Karpas-422 (cell line): ENCODE measurements around the gene OGFR. TPM values are rescaled to one million over a fixed set of nuclear protein-coding genes. Genes with fewer than 3 reads are reported as not detected.

Experiments used
- DNase-seq: peaks from one replicate; pipeline ENCODE4 v3.0.0-alpha.2; 2015
- H2AFZ ChIP-seq: fragments of 200-600 bp; sonication (generic); 2 replicates; pipeline ENCODE4 v1.6.1; 2014; ENCODE audit warnings: antibody characterized with exemption, low read length, mixed read lengths
- H3K27ac ChIP-seq: fragments of 200-600 bp; sonication (generic); 2 replicates; pipeline ENCODE4 v1.5.1; 2014; ENCODE audit warnings: mild to moderate bottlenecking, low read length, moderate library complexity
- H3K27me3 ChIP-seq: fragments of 200-600 bp; sonication (generic); 2 replicates; pipeline ENCODE4 v1.6.1; 2014; ENCODE audit warnings: low read length, mixed read lengths
- H3K36me3 ChIP-seq: fragments of 200-600 bp; sonication (generic); 2 replicates; pipeline ENCODE4 v1.6.1; 2014; ENCODE audit warnings: low read length, mixed read lengths; ENCODE audit not compliant: insufficient read depth
- H3K4me1 ChIP-seq: fragments of 200-600 bp; sonication (generic); 2 replicates; pipeline ENCODE4 v1.6.1; 2014; ENCODE audit warnings: mild to moderate bottlenecking, low read length, mixed read lengths
- H3K4me2 ChIP-seq: fragments of 200-600 bp; sonication (generic); 2 replicates; pipeline ENCODE4 v1.6.1; 2014; ENCODE audit warnings: low read length, low read depth, mild to moderate bottlenecking; ENCODE audit not compliant: poor library complexity, severe bottlenecking
- H3K4me3 ChIP-seq: fragments of 200-600 bp; sonication (generic); 2 replicates; pipeline ENCODE4 v1.5.1; 2014; ENCODE audit warnings: mild to moderate bottlenecking, antibody characterized with exemption, low read length, mixed read lengths
- H3K79me2 ChIP-seq: fragments of 200-600 bp; sonication (generic); 2 replicates; pipeline ENCODE4 v1.6.1; 2014; ENCODE audit warnings: mild to moderate bottlenecking, low read length, mixed read lengths
- H3K9ac ChIP-seq: fragments of 200-600 bp; sonication (generic); 2 replicates; pipeline ENCODE4 v1.6.0; 2014; ENCODE audit warnings: low read length
- H3K9me2 ChIP-seq: fragments of 200-600 bp; sonication (generic), shearing (Covaris generic); replicated peaks from 2 replicates; pipeline ENCODE4 v1.6.0; 2014; ENCODE audit warnings: mild to moderate bottlenecking, low read length, moderate library complexity; ENCODE audit not compliant: insufficient read depth
- H3K9me3 ChIP-seq: fragments of 300-700, 200-600 bp; sonication (generic); 2 replicates; pipeline ENCODE4 v1.6.1; 2014; ENCODE audit warnings: low read length, mixed read lengths
- H4K20me1 ChIP-seq: fragments of 200-600 bp; sonication (generic); 2 replicates; pipeline ENCODE4 v1.6.1; 2014; ENCODE audit warnings: mild to moderate bottlenecking, antibody characterized with exemption, low read length, low read depth; ENCODE audit not compliant: insufficient read depth
- total RNA-seq: library from RNA; depleted of rRNA; stranded (reverse); fragments of >200 nt; shearing (Covaris generic); gene quantifications from 2 replicates; pipeline ENCODE4 v1.2.3, GENCODE V29; 2014; ENCODE audit warnings: low replicate concordance

OGFR gene
- total RNA-seq, 1 experiment from 2014 or later, result 23.8 TPM

GRCh38 chr20:62776692-62777527 is 27.7 kb upstream of the OGFR start:
- Histone ChIP-seq H3K4me1 (peaks cover 8% of the 10 kb centered on the region), H3K9ac (peak overlapping the region; percentile 44; the same call in 1 of the 2 replicates), H3K27me3 (no peaks in the 10 kb centered on the region), H3K36me3 (no peaks in the 10 kb centered on the region), H3K4me3 (peak overlapping the region; percentile 55; the same call in 1 of the 2 replicates), H3K27ac (no peak overlapping the region), H2AFZ (peak overlapping the region; percentile 76; the same call in 1 of the 2 replicates), H4K20me1 (no peaks in the 10 kb centered on the region), H3K9me3 (no peaks in the 10 kb centered on the region), H3K79me2 (no peaks in the 10 kb centered on the region), H3K9me2 (no peaks in the 10 kb centered on the region), H3K4me2 (peak overlapping the region; percentile 46)
- DNase-seq, result peak; percentile 85

DNA sequence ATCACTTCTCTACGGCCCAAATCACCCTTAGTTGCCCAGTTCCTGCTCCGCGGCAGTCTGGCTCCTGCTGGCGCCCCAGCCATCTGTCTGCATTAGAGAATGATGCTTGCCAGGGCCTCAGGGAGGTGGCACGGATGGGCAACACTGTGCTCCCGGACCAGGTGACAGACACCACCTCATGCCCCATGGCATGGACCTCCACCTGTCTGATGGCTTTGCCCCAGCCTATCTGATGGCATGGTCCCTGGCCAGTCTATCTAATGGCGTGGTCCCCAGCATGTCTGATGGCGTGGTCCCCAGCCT is 27.2 kb upstream of the OGFR start:
- H4K20me1 ChIP-seq, result no peaks in the 10 kb centered on the region
- no peaks in the 10 kb centered on the region for H3K79me2 ChIP-seq
- H3K36me3 ChIP-seq, result no peaks in the 10 kb centered on the region
- H3K9me3 ChIP-seq, result no peaks in the 10 kb centered on the region
- no peaks in the 10 kb centered on the region for H3K27me3 ChIP-seq
- H3K27ac ChIP-seq, result no peak overlapping the region
- no peak overlapping the region; the same call in 1 of the 2 replicates for H3K9ac ChIP-seq
- peaks cover 8% of the 10 kb centered on the region for H3K4me1 ChIP-seq
- H2AFZ ChIP-seq, result no peak overlapping the region
- no peak overlapping the region; the same call in 1 of the 2 replicates for H3K4me3 ChIP-seq
- H3K9me2 ChIP-seq, result no peaks in the 10 kb centered on the region
- no peak for DNase-seq
- peak overlapping the region; percentile 46 for H3K4me2 ChIP-seq

DNA sequence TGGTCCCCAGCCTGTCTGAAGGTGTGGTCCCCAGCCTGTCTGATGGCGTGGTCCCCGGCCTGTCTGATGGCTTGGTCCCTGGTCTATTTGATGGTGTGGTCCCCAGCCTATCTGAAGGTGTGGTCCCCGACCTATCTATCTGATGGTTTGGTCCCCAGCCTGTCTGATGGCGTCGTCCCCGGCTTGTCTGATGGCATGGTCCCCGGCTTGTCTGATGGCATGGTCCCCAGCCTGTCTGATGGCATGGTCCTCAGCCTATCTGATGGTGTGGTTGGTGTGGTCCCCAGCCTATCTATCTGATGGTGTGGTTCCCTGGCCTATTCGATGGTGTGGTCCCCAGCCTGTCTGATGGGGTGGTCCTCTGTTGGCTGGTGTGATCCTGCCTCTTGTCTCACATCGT is 26.6 kb upstream of the OGFR start:
- no peak for DNase-seq
- Histone ChIP-seq H4K20me1 (no peaks in the 10 kb centered on the region), H3K4me1 (peaks cover 8% of the 10 kb centered on the region)

DNA sequence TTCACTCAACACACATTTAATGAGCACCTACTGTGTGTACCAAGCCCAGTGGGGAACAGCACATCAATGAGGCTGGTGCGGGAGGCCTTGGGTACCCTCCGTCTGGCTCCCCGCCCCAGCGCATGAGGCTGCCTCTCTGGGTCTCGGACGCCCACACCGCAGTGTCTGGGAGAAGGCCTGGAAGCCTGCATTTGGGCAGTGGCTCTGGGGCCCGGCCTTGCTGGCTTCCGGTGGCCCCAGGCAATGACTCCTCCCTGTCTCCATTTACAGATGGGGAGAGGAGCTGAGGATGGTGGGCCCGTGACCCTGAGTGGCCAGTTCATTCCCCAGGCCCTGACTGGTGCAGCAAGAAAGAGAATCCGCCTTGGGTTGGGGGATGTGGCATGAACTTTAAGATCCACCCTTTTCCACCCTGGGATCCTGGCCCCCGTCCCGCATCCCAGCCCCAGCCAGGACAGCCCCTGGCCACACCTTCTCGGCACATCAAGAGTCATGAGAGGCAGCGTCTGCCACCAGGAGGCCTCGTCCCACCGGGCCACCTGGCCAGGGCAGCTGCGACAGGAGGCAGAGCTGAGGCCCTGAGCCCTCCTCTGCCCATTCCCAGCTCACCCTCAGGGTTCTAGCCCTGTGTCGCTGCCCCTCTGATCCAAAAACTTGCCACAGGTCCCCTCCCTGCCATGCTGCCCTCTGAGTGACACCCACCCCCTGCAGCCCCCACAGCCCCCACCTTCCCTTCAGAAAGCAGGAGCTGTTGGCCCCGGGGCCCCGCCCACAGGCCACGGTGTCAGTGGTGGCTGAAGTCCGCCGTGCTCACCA is 25.8 kb upstream of the OGFR start:
- H3K79me2 ChIP-seq, result no peaks in the 10 kb centered on the region
- H3K9me2 ChIP-seq, result no peaks in the 10 kb centered on the region
- H2AFZ ChIP-seq, result no peak overlapping the region
- DNase-seq, result no peak
- H3K4me3 ChIP-seq, result no peak overlapping the region
- peaks cover 8% of the 10 kb centered on the region for H3K4me1 ChIP-seq
- no peak overlapping the region for H3K27ac ChIP-seq
- no peaks in the 10 kb centered on the region for H3K36me3 ChIP-seq
- H4K20me1 ChIP-seq, result no peaks in the 10 kb centered on the region
- no peak overlapping the region for H3K4me2 ChIP-seq
- H3K9ac ChIP-seq, result no peak overlapping the region
- no peaks in the 10 kb centered on the region for H3K27me3 ChIP-seq
- no peaks in the 10 kb centered on the region for H3K9me3 ChIP-seq

More for the DNA sequence above, 26.6 kb upstream of the OGFR start:
- Histone ChIP-seq H3K4me2 (no peak overlapping the region), H3K4me3 (no peak overlapping the region), H3K27ac (no peak overlapping the region), H3K9ac (no peak overlapping the region), H3K9me2 (no peaks in the 10 kb centered on the region), H2AFZ (no peak overlapping the region), H3K79me2 (no peaks in the 10 kb centered on the region), H3K9me3 (no peaks in the 10 kb centered on the region), H3K27me3 (no peaks in the 10 kb centered on the region), H3K36me3 (no peaks in the 10 kb centered on the region)

DNA sequence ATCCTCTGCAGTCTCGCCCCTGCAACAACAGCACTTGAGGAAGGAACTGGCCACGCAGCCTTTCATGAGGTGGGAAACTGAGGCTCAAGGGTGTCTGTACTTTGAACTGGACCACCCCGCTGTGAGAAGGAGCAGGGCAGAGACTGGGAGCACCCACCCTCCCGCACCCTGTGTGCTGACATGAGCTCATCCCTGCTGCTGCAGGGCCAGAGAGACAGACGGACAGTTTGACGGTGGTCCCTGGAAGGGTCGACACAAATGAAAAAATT is 25.3 kb upstream of the OGFR start:
- Histone ChIP-seq H4K20me1 (no peaks in the 10 kb centered on the region), H3K4me2 (no peak overlapping the region), H3K9me3 (no peaks in the 10 kb centered on the region), H3K27me3 (no peaks in the 10 kb centered on the region), H2AFZ (no peak overlapping the region), H3K4me1 (peaks cover 8% of the 10 kb centered on the region), H3K9me2 (no peaks in the 10 kb centered on the region), H3K4me3 (no peak overlapping the region), H3K9ac (no peak overlapping the region), H3K27ac (no peak overlapping the region), H3K79me2 (no peaks in the 10 kb centered on the region), H3K36me3 (no peaks in the 10 kb centered on the region)
- DNase-seq, result no peak

GRCh38 chr20:62780204-62780603 is 24.4 kb upstream of the OGFR start:
- H4K20me1 ChIP-seq, result no peaks in the 10 kb centered on the region
- no peaks in the 10 kb centered on the region for H3K27me3 ChIP-seq
- no peak overlapping the region for H3K4me2 ChIP-seq
- H3K36me3 ChIP-seq, result no peaks in the 10 kb centered on the region
- H3K4me1 ChIP-seq, result peaks cover 8% of the 10 kb centered on the region
- H3K79me2 ChIP-seq, result no peaks in the 10 kb centered on the region
- no peak overlapping the region for H3K9ac ChIP-seq
- no peak for DNase-seq
- H3K9me2 ChIP-seq, result no peaks in the 10 kb centered on the region
- no peak overlapping the region for H3K4me3 ChIP-seq
- no peak overlapping the region for H3K27ac ChIP-seq
- no peak overlapping the region for H2AFZ ChIP-seq
- H3K9me3 ChIP-seq, result no peaks in the 10 kb centered on the region

- Histone ChIP-seq H4K20me1 (no peaks in the 10 kb centered on the region), H3K9me3 (no peaks in the 10 kb centered on the region), H3K36me3 (no peaks in the 10 kb centered on the region), H2AFZ (no peak overlapping the region), H3K27me3 (no peaks in the 10 kb centered on the region), H3K9me2 (no peaks in the 10 kb centered on the region), H3K79me2 (no peaks in the 10 kb centered on the region), H3K4me1 (peaks cover 8% of the 10 kb centered on the region), H3K4me3 (no peak overlapping the region), H3K4me2 (no peak overlapping the region), H3K9ac (no peak overlapping the region), H3K27ac (no peak overlapping the region)
- DNase-seq, result no peak
These were observed 23.9 kb upstream of the OGFR start for GRCh38 chr20:62780696-62781095.

DNA sequence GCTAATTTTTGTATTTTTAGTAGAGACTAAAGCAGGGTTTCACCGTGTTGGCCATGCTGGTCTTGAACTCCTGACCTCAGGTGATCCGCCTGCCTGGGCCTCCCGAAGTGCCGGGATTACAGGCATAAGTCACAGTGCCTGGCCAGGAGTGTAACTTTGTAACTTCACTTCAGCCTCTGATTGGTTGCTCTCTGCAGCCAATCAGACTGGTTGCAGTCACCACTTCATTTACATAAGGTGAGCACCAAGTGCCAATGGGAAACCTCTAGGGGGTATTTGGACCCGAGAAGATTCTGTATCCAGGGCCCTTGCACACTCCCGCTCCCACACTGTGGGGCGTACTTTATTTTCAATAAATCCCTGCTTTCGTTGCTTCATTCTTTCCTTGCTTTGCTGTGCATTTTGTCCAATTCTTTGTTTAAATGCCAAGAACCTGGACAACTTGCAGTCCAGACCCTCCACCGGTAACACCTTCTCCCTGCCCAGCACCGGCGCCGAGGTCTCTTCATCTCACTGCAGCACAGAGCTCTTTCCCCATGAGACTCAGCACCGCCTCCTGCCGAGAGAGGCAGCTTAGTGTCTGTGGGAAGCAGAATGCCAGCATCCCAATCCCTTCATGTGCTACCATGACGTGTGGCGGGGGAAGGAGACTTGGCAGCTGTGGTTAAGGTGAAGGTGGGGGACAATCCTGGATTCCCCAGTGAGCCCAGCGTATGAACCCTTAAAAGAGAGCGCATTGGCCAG is 22.3 kb upstream of the OGFR start:
- H4K20me1 ChIP-seq, result no peaks in the 10 kb centered on the region
- H2AFZ ChIP-seq, result no peak overlapping the region
- H3K79me2 ChIP-seq, result no peaks in the 10 kb centered on the region
- H3K4me3 ChIP-seq, result no peak overlapping the region
- no peak overlapping the region for H3K4me2 ChIP-seq
- DNase-seq, result no peak
- peaks cover under 1% of the 10 kb centered on the region; the same call in 1 of the 2 replicates for H3K4me1 ChIP-seq
- H3K36me3 ChIP-seq, result no peaks in the 10 kb centered on the region
- no peaks in the 10 kb centered on the region for H3K9me3 ChIP-seq
- no peaks in the 10 kb centered on the region for H3K27me3 ChIP-seq
- H3K9me2 ChIP-seq, result no peaks in the 10 kb centered on the region
- H3K9ac ChIP-seq, result no peak overlapping the region
- H3K27ac ChIP-seq, result no peak overlapping the region
